HepG2 (cell line): ENCODE results near the gene HRH2. TPM values are rescaled to one million over a fixed set of nuclear protein-coding genes. Genes with fewer than 3 reads are reported as not detected.

Experiments used
- ATAC-seq: fragments of 200-7000 bp; cut with Tn5 transposase; 3 replicates; pipeline ENCODE4 v1.9.1; 2020; ENCODE audit warnings: mild to moderate bottlenecking, moderate library complexity
- BruUV-seq: library from RNA; stranded (reverse); fragments of 400-500 nt; replicated peaks from 2 replicates; lab custom pipeline; 2021; lab: Mats Ljungman, UMichigan
- CTCF ChIA-PET: fragments of 300-600 bp; formaldehyde crosslinking; extraction: SDS; loops from one replicate; lab custom pipeline; 2021; ENCODE audit warnings: low total read pairs, inconsistent platforms, low intra/inter-chr PET ratio; lab: Yijun Ruan, JAX
- POLR2A ChIA-PET: fragments of 350-600 bp; sonication (Branson Sonifier 250); formaldehyde crosslinking; loops from one replicate; lab custom pipeline; 2020; ENCODE audit warnings: antibody characterized with exemption, inconsistent platforms; lab: Yijun Ruan, JAX
- DNase-seq: peaks from one replicate; pipeline ENCODE4 v3.0.0-alpha.2; 2015; ENCODE audit warnings: low spot score
- FAIRE-seq: peaks from 3 replicates; lab custom pipeline; 2011; peaks lifted over from hg19 to GRCh38; lab: Jason Lieb, UNC
- H2AFZ ChIP-seq: one replicate; pipeline ENCODE4 v1.6.1; 2011; ENCODE audit warnings: low read length, inconsistent platforms
- H3K27ac ChIP-seq: fragments of 300-600 bp; 3 replicates; pipeline ENCODE4 v1.8.0; 2011; ENCODE audit warnings: mixed run types, mild to moderate bottlenecking, mixed read lengths, low read length, inconsistent platforms; ENCODE audit not compliant: insufficient read depth; ENCODE audit errors: extremely low read length
- H3K27me3 ChIP-seq, 2 experiments: fragments of 200-600 bp in 1 of 2; 2 replicates in 1 of 2; 3 replicates in 1 of 2; pipeline versions ENCODE4 v1.6.0 to v1.8.0; 2011; ENCODE audit warnings: low read length in 2 of 2, mild to moderate bottlenecking in 2 of 2, moderate library complexity in 2 of 2, inconsistent platforms in 1 of 2; ENCODE audit not compliant: insufficient read depth in 2 of 2, control insufficient read depth in 1 of 2
- H3K36me3 ChIP-seq, 2 experiments: fragments of 200-600 bp in 1 of 2; replicated peaks in 1 of 2; 2 replicates in 1 of 2; 3 replicates in 1 of 2; pipeline versions ENCODE4 v1.5.1 to v1.8.0; 2011; ENCODE audit warnings: low read length in 2 of 2, inconsistent platforms in 1 of 2; ENCODE audit not compliant: insufficient read depth in 2 of 2, control insufficient read depth in 1 of 2
- H3K4me1 ChIP-seq: 2 replicates; pipeline ENCODE4 v1.5.1; 2012; ENCODE audit warnings: low read length, inconsistent platforms; ENCODE audit not compliant: insufficient read depth
- H3K4me2 ChIP-seq: 2 replicates; pipeline ENCODE4 v1.6.0; 2011; ENCODE audit warnings: low read depth, low read length, inconsistent platforms
- H3K4me3 ChIP-seq, 3 experiments: fragments of 200-600 bp in 1 of 3; sonication (generic), shearing (Covaris generic) in 1 of 3; replicated peaks in 1 of 3; 2 replicates each; pipeline ENCODE4 v1.5.1; 2011 to 2016; ENCODE audit warnings: low read length in 3 of 3, inconsistent platforms in 2 of 3, low read depth in 2 of 3, mild to moderate bottlenecking in 2 of 3, control low read depth in 1 of 3, mixed read lengths in 1 of 3; ENCODE audit not compliant: insufficient read depth in 1 of 3
- H3K79me2 ChIP-seq: one replicate; pipeline ENCODE4 v1.6.1; 2011; ENCODE audit warnings: low read length, inconsistent platforms; ENCODE audit not compliant: insufficient read depth
- H3K9ac ChIP-seq: 2 replicates; pipeline ENCODE4 v1.6.0; 2011; ENCODE audit warnings: mild to moderate bottlenecking, low read depth, low read length, inconsistent platforms; ENCODE audit not compliant: insufficient read depth
- H3K9me3 ChIP-seq: 2 replicates; pipeline ENCODE4 v1.5.1; 2012; ENCODE audit warnings: mild to moderate bottlenecking, low read length
- H4K20me1 ChIP-seq: 2 replicates; pipeline ENCODE4 v1.6.0; 2011; ENCODE audit warnings: inconsistent platforms, mild to moderate bottlenecking, low read length, moderate library complexity; ENCODE audit not compliant: insufficient read depth
- AHR ChIP-seq: IDR thresholded peaks from 2 replicates; pipeline ENCODE4 v1.6.1; 2018; ENCODE audit warnings: missing genetic modification reagents, missing compliant biosample characterization
- ARID2 ChIP-seq: sonication (generic); formaldehyde crosslinking; IDR thresholded peaks from 2 replicates; pipeline ENCODE4 v1.8.1; 2022; ENCODE audit warnings: mild to moderate bottlenecking, missing genetic modification reagents, borderline replicate concordance
- ATF7-NPFF ChIP-seq: sonication (generic); formaldehyde crosslinking; IDR thresholded peaks from 2 replicates; pipeline ENCODE4 v1.8.1; 2023; ENCODE audit warnings: mild to moderate bottlenecking, low read depth, missing genetic modification reagents, moderate library complexity
- HDAC6 ChIP-seq: fragments of 200-600 bp; sonication (generic); IDR thresholded peaks from 2 replicates; pipeline ENCODE4 v1.7.0; 2017; ENCODE audit warnings: mild to moderate bottlenecking, antibody characterized with exemption, low read length, low read depth
- HES4 ChIP-seq: sonication (generic); formaldehyde crosslinking; IDR thresholded peaks from 2 replicates; pipeline ENCODE4 v1.9.0; 2021; ENCODE audit warnings: mild to moderate bottlenecking, missing genetic modification reagents, borderline replicate concordance
- MTERF4 ChIP-seq: sonication (generic); formaldehyde crosslinking; IDR thresholded peaks from 2 replicates; pipeline ENCODE4 v1.8.0; 2023; ENCODE audit warnings: mild to moderate bottlenecking, missing genetic modification reagents
- NBN ChIP-seq: fragments of 450-650 bp; conservative IDR thresholded peaks from 2 replicates; pipeline ENCODE4 v1.6.1; 2017
- NKX3-1 ChIP-seq: sonication (generic); formaldehyde crosslinking; IDR thresholded peaks from 2 replicates; pipeline ENCODE4 v1.5.0; 2020; ENCODE audit warnings: missing genetic modification reagents
- NONO ChIP-seq, 2 experiments: fragments of 450-650 bp in 1 of 2; sonication (generic) in 1 of 2; formaldehyde crosslinking in 1 of 2; IDR thresholded peaks in 1 of 2; conservative IDR thresholded peaks in 1 of 2; 2 replicates each; pipeline versions ENCODE4 v1.6.1 to v1.8.0; 2017 to 2022; ENCODE audit warnings: mild to moderate bottlenecking in 1 of 2, missing genetic modification reagents in 1 of 2, moderate library complexity in 1 of 2
- PITX1 ChIP-seq: sonication (generic); formaldehyde crosslinking; IDR thresholded peaks from 2 replicates; pipeline ENCODE4 v1.5.1; 2020; ENCODE audit warnings: mild to moderate bottlenecking, missing genetic modification reagents
- POLR2G ChIP-seq: fragments of 200-400 bp; formaldehyde crosslinking; IDR thresholded peaks from 2 replicates; pipeline ENCODE4 v1.6.1; 2018; ENCODE audit warnings: mild to moderate bottlenecking, low read depth, low read length, moderate library complexity
- TCF12 ChIP-seq, 2 experiments: fragments of 450-650 bp in 1 of 2; sonication (generic) in 1 of 2; formaldehyde crosslinking in 1 of 2; IDR thresholded peaks; 2 replicates each; pipeline versions ENCODE4 v1.6.1 to v1.8.0; 2017 to 2022; ENCODE audit warnings: antibody characterized with exemption in 1 of 2, mild to moderate bottlenecking in 1 of 2, missing genetic modification reagents in 1 of 2, moderate library complexity in 1 of 2
- TSC22D2 ChIP-seq: sonication (generic); formaldehyde crosslinking; IDR thresholded peaks from 2 replicates; pipeline ENCODE4 v1.5.1; 2020; ENCODE audit warnings: missing genetic modification reagents, mild to moderate bottlenecking, borderline replicate concordance
- ZNF251 ChIP-seq: sonication (generic); formaldehyde crosslinking; IDR thresholded peaks from 2 replicates; pipeline ENCODE4 v1.9.0; 2021; ENCODE audit warnings: mild to moderate bottlenecking, missing genetic modification reagents
- ZNF543 ChIP-seq: sonication (generic); formaldehyde crosslinking; IDR thresholded peaks from 2 replicates; pipeline ENCODE4 v1.4.0; 2020; ENCODE audit warnings: mild to moderate bottlenecking, missing genetic modification reagents
- ZNF629 ChIP-seq: sonication (generic); formaldehyde crosslinking; conservative IDR thresholded peaks from 2 replicates; pipeline ENCODE4 v1.5.0; 2020; ENCODE audit warnings: missing genetic modification reagents
- ZNF7 ChIP-seq: IDR thresholded peaks from 2 replicates; pipeline ENCODE4 v1.6.1; 2016; ENCODE audit warnings: missing biosample characterization, missing genetic modification reagents
- WGBS: methylation state at CpG from one replicate; pipeline ENCODE4 v1.1.6; 2017; ENCODE audit warnings: low lambda C conversion rate; 5-methylcytosine and 5-hydroxymethylcytosine counted together
- in situ Hi-C: cut with HindIII; loops from 2 replicates; pipeline ENCODE4 v1.10.0; 2017; ENCODE audit warnings: low pct_unique_long_range_greater_than_20kb; ENCODE audit not compliant: extremely low pct_ligation_motif_present
- intact Hi-C: fragments of 100-400 bp; cut with micrococcal nuclease; formaldehyde crosslinking; loops from one replicate; pipeline ENCODE4 v1.10.0; 2022; ENCODE audit not compliant: unreplicated experiment
- polyA plus RNA-seq, 8 experiments: library from polyadenylated mRNA; depleted of rRNA in 3 of 8; stranded (reverse) in 7 of 8; unstranded in 1 of 8; fragments of >200 nt; fragmentation: Illumina TruSeq in 4 of 8; extraction: Trizol in 4 of 8; gene quantifications; 2 replicates each; pipeline versions ENCODE4 v1.2.1 to v1.2.3, GENCODE V29; 2011 to 2016; ENCODE audit warnings: low read depth in 4 of 8, missing spikeins in 1 of 8, mixed read lengths in 1 of 8; ENCODE audit not compliant: insufficient read depth in 1 of 8
- total RNA-seq, 5 experiments: library from RNA; depleted of rRNA; stranded (reverse); fragments of >200 nt; fragmentation: Illumina TruSeq; extraction: Trizol; gene quantifications; 2 replicates each; pipeline ENCODE4 v1.2.3, GENCODE V29; 2016; ENCODE audit warnings: low read depth in 1 of 5

HRH2 gene
- total and polyA plus RNA-seq, 2 of the 13 experiments (the other 11 are each of a cell fraction or from before 2014, with no cell fraction given), result not detected

GRCh38 chr5:175624316-175624715 lies 33.6 kb upstream of the HRH2 start:
- in situ Hi-C loops, result no loop called here
- ATAC-seq, result no peak
- Histone ChIP-seq H3K4me1 (no peaks in the 10 kb centered on the region), H3K27me3 (peaks cover 0 to 3% of the 10 kb centered on the region in 2 experiments; a peak in 3 of 5 replicates), H3K36me3 (no peaks in the 10 kb centered on the region), H3K27ac (no peak overlapping the region), H2AFZ (no peak overlapping the region), H4K20me1 (no peaks in the 10 kb centered on the region), H3K4me3 (no peak overlapping the region), H3K79me2 (no peaks in the 10 kb centered on the region), H3K9me3 (no peaks in the 10 kb centered on the region), H3K4me2 (no peak overlapping the region), H3K9ac (no peak overlapping the region)
- FAIRE-seq, result no peak
- WGBS, result 4% methylated on average over 3 of the region's 3 CpGs
- TF ChIP-seq PITX1 (CRISPR knock-in tag) (no peak), ZNF543 (CRISPR knock-in tag) (no peak), HDAC6 (no peak), HES4 (CRISPR knock-in tag) (no peak), AHR (CRISPR knock-in tag) (no peak), NBN (no peak), NKX3-1 (CRISPR knock-in tag) (no peak), ATF7-NPFF (CRISPR knock-in tag) (no peak), TSC22D2 (CRISPR knock-in tag) (no peak)
- intact Hi-C loops, result no loop called here
- no TSS peak for BruUV-seq
- POLR2A ChIA-PET, result no interaction called here
- no peak for DNase-seq
- CTCF ChIA-PET, result no interaction called here

GRCh38 chr5:175627005-175627404 lies 30.9 kb upstream of the HRH2 start:
- no peak for DNase-seq
- no peak for TF ChIP-seq NONO (IDR thresholded peaks at IDR 0.05)
- no peak for TF ChIP-seq NONO (CRISPR knock-in tag; conservative IDR thresholded peaks at IDR 0.05)
- TF ChIP-seq ZNF7, result no peak
- no peak for TF ChIP-seq MTERF4 (CRISPR knock-in tag)
- no peak for TF ChIP-seq TCF12 (IDR thresholded peaks at IDR 0.05)
- TF ChIP-seq TCF12 (CRISPR knock-in tag; IDR thresholded peaks at IDR 0.05), result no peak
- TF ChIP-seq ZNF629 (CRISPR knock-in tag), result no peak
- no peak for TF ChIP-seq ARID2 (CRISPR knock-in tag)
- no peak for TF ChIP-seq POLR2G
- no peak for TF ChIP-seq ZNF251

More at GRCh38 chr5:175627005-175627404, 30.9 kb upstream of the HRH2 start:
- ChIA-PET CTCF (no interaction called here), POLR2A (no interaction called here)
- ATAC-seq (no peak), FAIRE-seq (no peak)
- intact Hi-C loops, result no loop called here
- WGBS, result 13% methylated on average over 4 of the region's 5 CpGs
- H3K9me3 ChIP-seq, result no peaks in the 10 kb centered on the region
- H3K4me3 ChIP-seq, result no peak overlapping the region
- H3K79me2 ChIP-seq, result no peaks in the 10 kb centered on the region
- H3K4me1 ChIP-seq, result no peaks in the 10 kb centered on the region
- in situ Hi-C loops, result no loop called here
- no peak overlapping the region for H3K9ac ChIP-seq
- peaks cover 0 to 3% of the 10 kb centered on the region in 2 experiments; a peak in 2 of 5 replicates for H3K27me3 ChIP-seq
- no peak overlapping the region for H3K4me2 ChIP-seq
- H3K36me3 ChIP-seq, result no peaks in the 10 kb centered on the region
- H3K27ac ChIP-seq, result no peak overlapping the region
- no TSS peak for BruUV-seq
- H2AFZ ChIP-seq, result no peak overlapping the region
- no peaks in the 10 kb centered on the region for H4K20me1 ChIP-seq
